PC-3 (cell line): ENCODE data around the gene ELAC2. TPM values are rescaled to one million over a fixed set of nuclear protein-coding genes. Genes with fewer than 3 reads are reported as not detected.

Experiments
- ATAC-seq: fragments of 200-7000 bp; cut with Tn5 transposase; 2 replicates; pipeline ENCODE4 v1.9.1; 2020; ENCODE audit warnings: mild to moderate bottlenecking, moderate library complexity
- BruUV-seq: library from RNA; stranded (reverse); fragments of 400-500 nt; replicated peaks from 2 replicates; lab custom pipeline; 2021; lab: Mats Ljungman, UMichigan
- CTCF ChIA-PET: fragments of 300-600 bp; sonication (Branson Sonifier 250); formaldehyde crosslinking; loops from one replicate; lab custom pipeline; 2022; ENCODE audit warnings: antibody characterized with exemption; lab: Charles Lee
- POLR2A ChIA-PET: fragments of 300-600 bp; sonication (Branson Sonifier 250); formaldehyde crosslinking; loops from one replicate; lab custom pipeline; 2022; ENCODE audit warnings: antibody characterized with exemption; ENCODE audit not compliant: unreplicated experiment; lab: Charles Lee
- DNase-seq: peaks from one replicate; pipeline ENCODE4 v3.0.0-alpha.2; 2015
- H2AFZ ChIP-seq: fragments of 300-600 bp; sonication (generic); 2 replicates; pipeline ENCODE4 v1.6.0; 2016; ENCODE audit warnings: antibody characterized with exemption, low read length
- H3F3A ChIP-seq: fragments of 300-600 bp; sonication (generic); one replicate; pipeline ENCODE4 v1.6.0; 2017; ENCODE audit warnings: antibody characterized with exemption, low read length, control low read depth, mild to moderate bottlenecking; ENCODE audit not compliant: unreplicated experiment
- H3K27ac ChIP-seq: fragments of 300-600 bp; sonication (generic); 2 replicates; pipeline ENCODE4 v1.5.1; 2016; ENCODE audit warnings: mild to moderate bottlenecking, low read length
- H3K27me3 ChIP-seq: fragments of 300-600 bp; sonication (generic); 2 replicates; pipeline ENCODE4 v1.6.1; 2016; ENCODE audit warnings: low read length, mixed read lengths
- H3K36me3 ChIP-seq: fragments of 300-600 bp; sonication (generic); 2 replicates; pipeline ENCODE4 v1.6.1; 2016; ENCODE audit warnings: low read depth, mixed run types, low read length, mixed read lengths
- H3K4me1 ChIP-seq: fragments of 300-600 bp; sonication (generic); 2 replicates; pipeline ENCODE4 v1.5.1; 2016; ENCODE audit warnings: low read length; ENCODE audit not compliant: insufficient read depth
- H3K4me2 ChIP-seq: fragments of 300-600 bp; sonication (generic); 2 replicates; pipeline ENCODE4 v1.6.0; 2016; ENCODE audit warnings: low read length
- H3K4me3 ChIP-seq: fragments of 300-600 bp; sonication (generic); 2 replicates; pipeline ENCODE4 v1.5.1; 2016; ENCODE audit warnings: mild to moderate bottlenecking, low read length, mixed read lengths
- H3K79me2 ChIP-seq: fragments of 300-600 bp; sonication (generic); 2 replicates; pipeline ENCODE4 v1.6.1; 2017; ENCODE audit warnings: low read length, mixed read lengths
- H3K9ac ChIP-seq: fragments of 300-600 bp; sonication (generic); 2 replicates; pipeline ENCODE4 v1.6.0; 2016; ENCODE audit warnings: mild to moderate bottlenecking, low read length
- H3K9me2 ChIP-seq: fragments of 300-600 bp; sonication (generic); replicated peaks from 2 replicates; pipeline ENCODE4 v1.6.1; 2016; ENCODE audit warnings: mixed run types, low read length, mixed read lengths
- H3K9me3 ChIP-seq: fragments of 300-600 bp; sonication (generic); 2 replicates; pipeline ENCODE4 v1.6.1; 2016; ENCODE audit warnings: low read length, mixed read lengths
- H4K20me1 ChIP-seq: fragments of 300-600 bp; sonication (generic); 2 replicates; pipeline ENCODE4 v1.6.1; 2016; ENCODE audit warnings: low read length, mixed read lengths
- EZH2 ChIP-seq: fragments of 300-600 bp; sonication (generic); IDR thresholded peaks from one replicate; pipeline ENCODE4 v1.6.1; 2017; ENCODE audit warnings: antibody characterized with exemption, mild to moderate bottlenecking, low read length; ENCODE audit not compliant: unreplicated experiment
- EZH2phosphoT487 ChIP-seq: fragments of 300-600 bp; sonication (generic); IDR thresholded peaks from 2 replicates; pipeline ENCODE4 v1.6.1; 2018; ENCODE audit warnings: mild to moderate bottlenecking, antibody characterized with exemption, low read length, borderline replicate concordance
- intact Hi-C: fragments of 100-400 bp; cut with micrococcal nuclease; formaldehyde crosslinking; loops from 2 replicates; pipeline ENCODE4 v1.9.0; 2023
- total RNA-seq: library from RNA; depleted of rRNA; stranded (reverse); fragments of >200 nt; gene quantifications from 2 replicates; pipeline ENCODE4 v1.2.3, GENCODE V29; 2014
- TF ChIP-seq, protein P1 (sequence below): fragments of 300-600 bp; sonication (generic); conservative IDR thresholded peaks from 2 replicates; pipeline ENCODE4 v1.5.1; 2017; ENCODE audit warnings: antibody characterized with exemption, low read depth, mild to moderate bottlenecking, low read length

Gene ELAC2
- total RNA-seq, 1 experiment from 2014 or later = 270 TPM

DNA sequence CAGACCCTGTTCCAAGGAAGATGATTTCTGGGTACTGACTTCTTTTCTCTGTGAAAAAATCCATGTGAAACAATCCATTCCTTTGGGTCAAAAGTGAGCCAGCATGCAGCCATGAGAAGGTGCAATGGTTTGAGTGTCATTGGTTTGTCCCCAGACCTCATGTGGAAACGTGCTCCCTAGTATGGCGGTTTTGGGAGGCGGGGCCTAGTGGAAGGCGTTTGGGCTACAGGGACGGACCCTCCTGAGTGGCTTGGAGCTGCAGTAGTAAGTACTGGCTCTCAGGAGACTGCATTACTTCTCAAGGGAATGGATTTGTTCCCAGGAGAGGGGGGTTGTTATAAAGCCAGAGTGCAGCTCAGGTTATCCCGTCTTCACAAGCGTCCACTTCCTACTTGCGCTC is 19.4 kb downstream of the ELAC2 start:
- 0 out of 2 replicates have a peak, but pooled peaks cover 2% of the 10 kb centered on the region for H4K20me1 ChIP-seq
- POLR2A ChIA-PET = no interaction called here
- H3K36me3 ChIP-seq = peaks cover 91% of the 10 kb centered on the region
- H3K27me3 ChIP-seq = no peaks in the 10 kb centered on the region
- H3K27ac ChIP-seq = no peak overlapping the region
- ATAC-seq = no peak
- no peaks in the 10 kb centered on the region for H3K9me3 ChIP-seq
- no peaks in the 10 kb centered on the region for H3F3A ChIP-seq
- no peak overlapping the region for H3K4me2 ChIP-seq
- H3K9ac ChIP-seq = no peak overlapping the region
- intact Hi-C loops = no loop called here
- no TSS peak for BruUV-seq
- no peak for DNase-seq
- H3K79me2 ChIP-seq = no peaks in the 10 kb centered on the region
- no peak overlapping the region for H3K4me3 ChIP-seq
- no peaks in the 10 kb centered on the region for H3K4me1 ChIP-seq
- no peaks in the 10 kb centered on the region for H3K9me2 ChIP-seq
- H2AFZ ChIP-seq = no peak overlapping the region
- CTCF ChIA-PET = no interaction called here
- TF ChIP-seq EZH2phosphoT487 = no peak
- TF ChIP-seq, protein P1, sequence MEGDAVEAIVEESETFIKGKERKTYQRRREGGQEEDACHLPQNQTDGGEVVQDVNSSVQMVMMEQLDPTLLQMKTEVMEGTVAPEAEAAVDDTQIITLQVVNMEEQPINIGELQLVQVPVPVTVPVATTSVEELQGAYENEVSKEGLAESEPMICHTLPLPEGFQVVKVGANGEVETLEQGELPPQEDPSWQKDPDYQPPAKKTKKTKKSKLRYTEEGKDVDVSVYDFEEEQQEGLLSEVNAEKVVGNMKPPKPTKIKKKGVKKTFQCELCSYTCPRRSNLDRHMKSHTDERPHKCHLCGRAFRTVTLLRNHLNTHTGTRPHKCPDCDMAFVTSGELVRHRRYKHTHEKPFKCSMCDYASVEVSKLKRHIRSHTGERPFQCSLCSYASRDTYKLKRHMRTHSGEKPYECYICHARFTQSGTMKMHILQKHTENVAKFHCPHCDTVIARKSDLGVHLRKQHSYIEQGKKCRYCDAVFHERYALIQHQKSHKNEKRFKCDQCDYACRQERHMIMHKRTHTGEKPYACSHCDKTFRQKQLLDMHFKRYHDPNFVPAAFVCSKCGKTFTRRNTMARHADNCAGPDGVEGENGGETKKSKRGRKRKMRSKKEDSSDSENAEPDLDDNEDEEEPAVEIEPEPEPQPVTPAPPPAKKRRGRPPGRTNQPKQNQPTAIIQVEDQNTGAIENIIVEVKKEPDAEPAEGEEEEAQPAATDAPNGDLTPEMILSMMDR = no peak
- no peak for TF ChIP-seq EZH2

DNA sequence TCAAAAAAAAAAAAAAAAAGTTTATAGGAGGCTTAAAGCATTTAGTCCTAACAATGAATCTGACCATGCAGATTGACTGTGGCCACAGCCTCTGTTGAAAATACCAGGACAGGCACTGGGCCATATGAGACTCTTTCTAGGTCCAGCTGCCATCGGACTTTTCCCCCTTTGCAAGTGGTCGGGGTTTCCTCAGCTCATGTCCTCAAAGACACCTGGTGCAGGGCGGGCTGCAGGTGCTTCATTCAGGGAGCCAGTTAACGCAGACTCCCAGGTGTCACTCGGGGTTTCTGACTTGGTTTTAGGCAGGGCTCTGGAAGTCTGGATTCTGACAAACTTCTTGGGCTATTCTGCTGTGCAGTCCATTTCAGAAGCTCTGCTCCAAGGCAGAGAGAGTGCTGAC is 20.9 kb downstream of the ELAC2 start:
- no peaks in the 10 kb centered on the region for H3K9me3 ChIP-seq
- H3K4me3 ChIP-seq = no peak overlapping the region
- DNase-seq (no peak), ATAC-seq (no peak)
- no peaks in the 10 kb centered on the region for H3K9me2 ChIP-seq
- no peaks in the 10 kb centered on the region for H3F3A ChIP-seq
- H4K20me1 ChIP-seq = no peaks in the 10 kb centered on the region
- no peaks in the 10 kb centered on the region for H3K79me2 ChIP-seq
- no TSS peak for BruUV-seq
- H3K4me1 ChIP-seq = no peaks in the 10 kb centered on the region
- no peaks in the 10 kb centered on the region for H3K27me3 ChIP-seq
- no peak for TF ChIP-seq EZH2phosphoT487
- TF ChIP-seq, protein P1 = no peak
- no peak for TF ChIP-seq EZH2
- CTCF ChIA-PET = no interaction called here
- H2AFZ ChIP-seq = no peak overlapping the region
- POLR2A ChIA-PET = no interaction called here
- no peak overlapping the region for H3K9ac ChIP-seq
- intact Hi-C loops = no loop called here
- H3K27ac ChIP-seq = no peak overlapping the region
- no peak overlapping the region for H3K4me2 ChIP-seq
- peaks cover 89% of the 10 kb centered on the region for H3K36me3 ChIP-seq

DNA sequence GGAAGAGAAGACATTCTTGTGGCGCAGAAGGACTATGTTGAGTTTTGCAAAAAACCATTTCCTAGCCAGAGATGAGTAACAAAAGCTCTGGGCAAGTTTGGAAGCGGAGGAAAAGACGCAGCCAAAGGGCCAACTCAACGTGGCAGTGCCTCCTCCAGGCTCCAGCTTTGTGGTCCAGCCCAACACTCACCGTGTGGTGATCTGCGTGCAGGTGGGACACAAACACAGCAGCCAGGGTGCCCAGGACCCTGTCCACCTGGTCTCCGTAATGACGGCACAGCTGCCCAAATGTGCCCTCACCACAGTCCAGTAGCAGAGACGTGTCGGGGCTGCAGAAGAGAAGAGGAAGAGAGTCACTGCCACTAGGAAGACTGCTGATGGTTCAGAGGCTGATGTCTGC is 21.5 kb downstream of the ELAC2 start:
- H3K9me2 ChIP-seq = no peaks in the 10 kb centered on the region
- H3K36me3 ChIP-seq = peaks cover 89% of the 10 kb centered on the region
- BruUV-seq = no TSS peak
- ChIA-PET CTCF (no interaction called here), POLR2A (no interaction called here)
- ATAC-seq (no peak), DNase-seq (no peak)
- no peaks in the 10 kb centered on the region for H4K20me1 ChIP-seq
- no peak overlapping the region for H3K4me3 ChIP-seq
- intact Hi-C loops = no loop called here
- H2AFZ ChIP-seq = no peak overlapping the region
- no peaks in the 10 kb centered on the region for H3K27me3 ChIP-seq
- no peaks in the 10 kb centered on the region for H3F3A ChIP-seq
- H3K9me3 ChIP-seq = no peaks in the 10 kb centered on the region
- no peak overlapping the region for H3K27ac ChIP-seq
- no peak for TF ChIP-seq EZH2
- no peak for TF ChIP-seq EZH2phosphoT487
- TF ChIP-seq, protein P1 = no peak
- no peak overlapping the region for H3K9ac ChIP-seq
- H3K4me1 ChIP-seq = no peaks in the 10 kb centered on the region
- no peaks in the 10 kb centered on the region for H3K79me2 ChIP-seq
- H3K4me2 ChIP-seq = no peak overlapping the region
